Mesodermal cell (in vitro differentiated cells): ENCODE measurements around the gene CYTIP.

Source experiments
- H3K27ac ChIP-seq: 2 replicates; pipeline ENCODE4 v1.7.0; 2013; ENCODE audit warnings: mild to moderate bottlenecking, low read depth, low read length, moderate library complexity; ENCODE audit not compliant: severe bottlenecking
- H3K36me3 ChIP-seq: 2 replicates; pipeline ENCODE4 v1.7.1; 2013; ENCODE audit warnings: mild to moderate bottlenecking, low read length, moderate library complexity; ENCODE audit not compliant: control insufficient read depth, insufficient read depth
- H3K4me1 ChIP-seq: one replicate; pipeline ENCODE4 v1.7.1; 2013; ENCODE audit warnings: mild to moderate bottlenecking, low read length; ENCODE audit not compliant: insufficient read depth, control insufficient read depth, poor library complexity, severe bottlenecking
- H3K4me3 ChIP-seq: 2 replicates; pipeline ENCODE4 v1.7.0; 2013; ENCODE audit warnings: low read length, control low read depth, mild to moderate bottlenecking; ENCODE audit not compliant: insufficient read depth, poor library complexity, severe bottlenecking; ENCODE audit errors: extremely low read depth
- H3K9me3 ChIP-seq: 2 replicates; pipeline ENCODE4 v1.7.1; 2013; ENCODE audit warnings: mild to moderate bottlenecking, low read length, moderate library complexity; ENCODE audit not compliant: control insufficient read depth
- WGBS, 2 experiments: methylation state at CpG; one replicate each; pipeline ENCODE4 v1.1.5; 2013; ENCODE audit warnings: missing lambda C conversion rate in 2 of 2; ENCODE audit not compliant: insufficient coverage in 2 of 2; 5-methylcytosine and 5-hydroxymethylcytosine counted together

Gene CYTIP

GRCh38 chr2:157367704-157368103, 76.2 kb downstream of the CYTIP start:
- no peaks in the 10 kb centered on the region for H3K4me1 ChIP-seq
- H3K27ac ChIP-seq, result no peak overlapping the region
- H3K36me3 ChIP-seq, result no peaks in the 10 kb centered on the region
- WGBS, 2 experiments, result 60 to 80% methylated on average over 1 of the region's 1 CpG
- no peak overlapping the region for H3K4me3 ChIP-seq
- no peaks in the 10 kb centered on the region for H3K9me3 ChIP-seq
